Occipital lobe (tissue), 2 donors: Measurements from ENCODE around the gene TENT5A. TPM values are rescaled to one million over a fixed set of nuclear protein-coding genes. Genes with fewer than 3 reads are reported as not detected.

ENCODE experiments used
- DNase-seq: peaks from one replicate; lab custom pipeline; 2025; lab: John Stamatoyannopoulos, UW
- total RNA-seq: library from RNA; depleted of rRNA; stranded (reverse); fragments of >200 nt; gene quantifications from one replicate; pipeline ENCODE4 v1.2.3, GENCODE V29; 2014

TENT5A gene
- total RNA-seq, 1 donor from 2014 or later: 3.4 TPM

- DNase-seq: no peak
These were observed 18.6 kb upstream of the TENT5A start for GRCh38 chr6:81771097-81771496.

GRCh38 chr6:81770381-81770780 is 17.9 kb upstream of the TENT5A start:
- no peak for DNase-seq

- no peak for DNase-seq
These were observed 17.3 kb upstream of the TENT5A start for GRCh38 chr6:81769824-81770223.

- DNase-seq: no peak
These were observed 15.9 kb upstream of the TENT5A start for GRCh38 chr6:81768150-81768942.

GRCh38 chr6:81767163-81767891 is 14.8 kb upstream of the TENT5A start:
- no peak for DNase-seq

- DNase-seq: no peak
These were observed 14.1 kb upstream of the TENT5A start for GRCh38 chr6:81766482-81767069.

- no peak for DNase-seq
These were observed 12.1 kb upstream of the TENT5A start for GRCh38 chr6:81764531-81764930.

- DNase-seq: no peak
These were observed 11.5 kb upstream of the TENT5A start for GRCh38 chr6:81763968-81764367.

- no peak for DNase-seq
These were observed 10.6 kb upstream of the TENT5A start for GRCh38 chr6:81763051-81763450.

GRCh38 chr6:81762606-81763005 is 10.1 kb upstream of the TENT5A start:
- no peak for DNase-seq

GRCh38 chr6:81762132-81762531 is 9.7 kb upstream of the TENT5A start:
- DNase-seq: no peak

- no peak for DNase-seq
These were observed 8.7 kb upstream of the TENT5A start for GRCh38 chr6:81761197-81761596.

- no peak for DNase-seq
These were observed 7.3 kb upstream of the TENT5A start for GRCh38 chr6:81759782-81760181.

- DNase-seq: no peak
These were observed 5.7 kb upstream of the TENT5A start for GRCh38 chr6:81758221-81758620.

GRCh38 chr6:81756690-81757089 is 4.2 kb upstream of the TENT5A start:
- no peak for DNase-seq

- no peak for DNase-seq
These were observed 3.1 kb upstream of the TENT5A start for GRCh38 chr6:81755551-81755950.

- DNase-seq: no peak
These were observed 2.4 kb upstream of the TENT5A start for GRCh38 chr6:81754906-81755305.

- DNase-seq: peak; percentile 59
These were observed 1.5 kb upstream of the TENT5A start for GRCh38 chr6:81753711-81754577.

- DNase-seq: peak; percentile 68
These were observed 635 bp upstream of the TENT5A start for GRCh38 chr6:81752921-81753710.

- DNase-seq: no peak
These were observed 945 bp downstream of the TENT5A start for GRCh38 chr6:81751388-81752083.
